Measurements from ENCODE around the gene UXT. TPM values are rescaled to one million over a fixed set of nuclear protein-coding genes. Genes with fewer than 3 reads are reported as not detected.
"Not testable (repeated sequence)": the region's sequence is repeated elsewhere in the genome, so short reads cannot be mapped to it uniquely, and the experiment has no call there.

The UXT gene, protein sequence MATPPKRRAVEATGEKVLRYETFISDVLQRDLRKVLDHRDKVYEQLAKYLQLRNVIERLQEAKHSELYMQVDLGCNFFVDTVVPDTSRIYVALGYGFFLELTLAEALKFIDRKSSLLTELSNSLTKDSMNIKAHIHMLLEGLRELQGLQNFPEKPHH
- total RNA-seq (2014; rRNA removed; shearing (Covaris generic)), result 372 and 401 TPM in 2 replicates

DNA sequence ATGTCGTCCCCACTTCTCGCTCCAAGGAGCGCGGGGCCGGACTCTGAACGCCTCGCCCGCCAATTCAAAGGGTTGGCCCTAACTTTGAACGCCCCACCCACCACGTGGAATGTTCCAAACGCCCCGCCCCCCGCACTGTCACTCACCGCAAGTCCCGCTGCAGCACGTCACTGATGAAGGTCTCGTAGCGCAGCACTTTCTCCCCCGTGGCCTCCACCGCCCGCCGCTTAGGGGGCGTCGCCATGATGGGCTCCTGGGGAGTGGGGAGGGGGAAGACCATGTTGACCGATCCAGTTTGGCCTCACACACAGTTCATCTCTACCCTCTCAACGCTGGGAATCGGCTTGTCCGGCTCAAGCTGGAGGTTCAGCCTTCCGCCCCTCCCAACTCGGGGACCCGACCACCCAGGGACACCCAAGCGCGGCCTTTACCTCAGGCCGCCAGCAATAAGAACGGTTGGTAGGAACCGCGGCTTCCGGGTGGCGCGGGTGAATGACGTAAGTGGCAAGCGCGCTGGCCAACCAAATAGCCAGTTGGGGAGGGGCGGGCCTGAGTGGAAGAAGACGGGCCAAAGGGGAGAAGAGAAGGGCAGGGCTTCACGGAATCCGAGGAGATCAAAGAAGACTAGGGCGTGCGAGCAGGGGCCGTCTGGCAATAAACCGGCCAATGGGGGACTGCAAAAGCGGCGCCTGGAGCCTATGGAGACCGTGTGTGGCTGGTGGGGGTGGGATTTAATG, at the start of gene UXT:
Gene UXT, minus strand, starts transcription at position 497 of the 737 bp plus-strand sequence. Its CDS starts 253 bp downstream, at position 244.
- peak; percentile 97 for DNase-seq (ENCODE audit: low read depth)

DNA sequence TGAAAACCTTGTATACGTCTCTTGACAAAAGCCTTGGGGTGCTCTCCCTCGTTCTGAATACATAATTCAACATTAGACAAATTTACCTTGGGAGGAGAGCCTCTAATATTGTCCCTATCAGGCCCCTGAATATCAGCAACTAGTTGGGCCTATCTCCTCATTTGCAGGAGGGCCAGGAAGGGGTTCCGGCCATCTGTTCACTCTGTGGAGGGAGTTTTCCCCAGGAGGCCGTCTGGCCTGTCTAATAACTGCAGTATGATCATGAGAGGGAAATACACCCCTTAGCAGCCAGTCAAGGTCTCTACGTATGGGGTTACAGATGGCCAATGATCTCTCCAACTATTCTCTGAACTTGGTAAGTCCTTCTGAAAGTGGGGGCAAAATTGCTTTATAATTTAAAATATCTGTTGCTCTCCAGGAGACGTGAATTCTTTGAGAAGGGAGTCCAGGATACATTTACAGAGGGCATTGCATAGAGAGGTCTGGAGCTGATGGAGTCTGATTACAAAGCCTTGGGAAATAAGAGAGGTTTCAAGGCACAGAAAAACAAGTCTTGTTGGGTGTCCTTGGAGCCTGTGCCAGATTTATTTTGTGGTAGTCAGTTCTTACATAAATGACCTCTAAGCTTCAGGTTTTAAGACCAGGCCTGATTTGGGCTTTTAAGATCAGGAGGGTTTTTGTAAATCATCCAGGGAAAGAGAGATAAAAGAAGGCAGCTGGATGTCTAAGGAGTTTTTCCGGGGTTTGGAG, 48.2 kb upstream of the UXT start:
- DNase-seq (ENCODE audit: low read depth), result no peak

DNA sequence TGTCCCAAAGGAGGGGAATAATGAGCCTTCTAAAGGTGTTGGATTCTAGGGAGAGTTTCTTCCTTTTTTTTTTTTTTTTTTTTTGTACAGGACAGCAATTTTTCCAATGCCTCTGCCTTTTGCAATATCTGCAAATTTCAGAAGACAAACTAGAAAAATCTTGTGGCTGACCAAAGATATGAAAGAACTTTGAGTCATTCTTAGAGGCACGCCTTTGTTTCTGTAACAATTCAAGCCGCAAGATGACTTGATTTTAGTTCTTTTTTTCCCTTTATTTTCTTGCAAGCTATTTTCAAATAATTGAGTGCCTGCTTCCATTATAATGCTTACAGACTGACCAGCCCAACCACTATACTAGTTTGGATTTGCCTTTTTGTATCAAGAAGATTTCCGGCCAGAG, 47.6 kb upstream of the UXT start:
- peak; percentile 18 for DNase-seq (ENCODE audit: low read depth)

DNA sequence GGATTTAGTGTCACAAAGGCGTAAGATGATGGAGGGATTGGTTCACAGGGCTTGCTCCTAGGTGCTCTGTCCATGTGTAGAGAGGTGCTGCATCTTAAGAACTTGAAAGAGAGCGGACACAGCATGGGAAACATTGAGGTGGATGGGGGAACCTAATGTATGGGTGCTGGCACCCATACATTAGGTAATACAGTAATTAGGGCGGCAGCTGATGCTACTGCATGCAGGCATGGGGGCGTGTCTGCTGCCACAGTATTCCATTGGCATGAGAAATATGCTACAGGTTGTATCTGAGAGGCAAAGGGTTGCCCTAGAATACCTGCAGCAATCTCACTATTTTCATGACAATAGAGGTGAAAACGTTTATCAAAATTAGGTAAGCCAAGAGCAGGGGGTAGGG, 45.8 kb upstream of the UXT start:
- DNase-seq (ENCODE audit: low read depth), result no peak

DNA sequence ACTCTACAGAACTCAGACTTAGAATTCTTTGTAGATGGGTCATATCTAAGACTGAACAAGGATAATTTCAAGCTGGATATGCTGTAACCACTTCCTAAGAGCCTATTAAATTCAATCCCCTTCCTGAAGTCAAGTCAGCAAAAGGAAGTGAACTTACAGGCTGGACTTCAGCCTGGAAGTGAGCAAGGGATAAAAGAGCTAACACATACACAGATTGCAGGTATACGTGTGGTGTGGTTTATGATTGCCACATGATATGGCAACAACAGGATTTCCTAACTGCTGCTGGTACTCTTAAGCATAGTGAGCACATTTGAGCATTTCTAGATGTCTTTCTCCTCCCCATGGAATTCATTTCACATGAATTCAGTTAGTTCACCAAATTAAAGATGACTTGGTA, 38.2 kb upstream of the UXT start:
- no peak for DNase-seq (ENCODE audit: low read depth)

DNA sequence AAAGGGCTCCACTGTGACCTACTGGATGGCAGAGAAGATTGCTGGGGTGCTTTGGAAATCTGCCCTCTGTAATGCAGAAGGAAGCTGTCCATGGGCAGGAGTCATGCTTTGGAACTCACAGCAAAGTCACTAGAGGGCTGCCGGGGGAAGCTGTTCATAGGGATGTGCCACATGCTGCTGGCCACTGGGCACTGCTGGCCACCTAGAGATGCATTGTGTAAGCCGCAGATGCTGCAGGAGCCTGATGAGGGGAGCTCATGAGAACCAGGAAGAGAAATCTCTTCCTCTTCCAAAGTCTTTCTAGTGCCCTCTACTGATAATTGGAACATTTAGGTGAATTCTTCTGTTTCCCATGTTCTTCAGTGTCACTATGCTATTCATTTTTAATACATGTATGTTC, 31.2 kb upstream of the UXT start:
- peak; percentile 48 for DNase-seq (ENCODE audit: low read depth)

DNA sequence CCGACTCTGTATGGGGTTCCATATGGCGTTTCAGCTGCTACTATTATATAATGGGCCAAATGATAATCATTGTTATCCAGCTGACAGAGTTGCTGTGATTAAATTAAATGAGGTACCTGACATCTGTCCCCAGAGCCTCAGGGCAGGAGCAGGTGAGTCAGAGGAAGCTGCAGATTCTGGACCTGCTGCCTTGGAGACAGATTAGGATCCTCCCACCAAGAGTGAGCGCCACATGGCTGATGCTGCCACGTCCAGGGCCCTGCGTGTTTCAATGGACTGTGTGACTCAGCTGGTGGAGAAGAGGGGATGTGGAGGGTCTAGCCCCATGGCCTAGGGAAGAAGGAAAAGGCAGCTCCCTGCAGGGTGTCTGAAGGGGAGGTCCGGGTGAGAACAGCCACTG, 28.3 kb upstream of the UXT start:
- DNase-seq (ENCODE audit: low read depth), result peak; percentile 13

DNA sequence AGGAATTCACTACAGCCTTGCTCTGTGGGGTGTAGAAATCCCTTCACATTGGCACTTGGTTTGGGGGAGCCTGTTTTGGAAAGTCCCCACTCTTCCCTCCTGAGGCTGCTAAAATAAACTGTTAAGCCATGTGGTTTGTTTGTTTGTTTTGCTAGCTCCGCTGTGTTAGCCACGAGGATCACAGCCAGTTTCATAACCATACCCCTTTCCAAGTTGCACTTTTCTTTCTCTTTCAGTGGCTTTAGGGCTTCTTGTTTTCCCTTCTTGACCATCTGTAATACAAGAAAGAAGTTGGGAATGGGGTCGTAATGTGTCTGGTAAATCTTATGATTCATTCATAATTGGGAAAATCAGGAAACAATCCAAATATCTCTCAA, 24.8 kb upstream of the UXT start:
- DNase-seq (ENCODE audit: low read depth), result no peak

DNA sequence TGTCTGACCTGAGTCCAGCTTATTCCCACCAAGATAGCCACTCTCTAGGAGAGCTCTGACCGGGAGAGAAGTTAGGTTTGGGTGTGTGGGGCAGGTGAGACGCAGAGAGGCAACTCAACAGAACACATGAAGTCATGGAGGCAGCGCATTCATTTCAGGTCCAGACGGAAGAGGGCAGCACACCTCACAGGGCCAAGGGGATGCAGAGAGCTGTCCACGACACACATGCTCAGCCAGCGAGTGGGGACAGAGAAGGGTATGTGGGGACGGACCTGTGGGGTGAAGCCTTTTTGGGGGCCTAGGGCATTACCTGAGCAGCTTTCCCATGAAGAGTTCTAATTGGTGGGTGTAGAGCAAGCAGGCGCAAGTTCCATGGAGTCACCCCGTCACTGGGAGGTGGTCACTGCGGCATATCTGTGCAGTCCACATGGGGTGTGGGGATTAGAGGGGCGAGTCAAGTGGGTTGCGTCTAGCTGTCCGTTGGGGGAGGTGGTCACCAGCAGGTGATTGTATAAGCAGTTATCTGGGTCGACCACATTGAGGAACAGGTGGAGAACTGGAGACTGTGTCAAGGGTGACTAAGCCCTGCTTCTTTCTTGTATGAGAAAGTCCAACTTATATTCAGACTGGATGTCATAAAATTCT, 24.3 kb upstream of the UXT start:
- no peak for DNase-seq (ENCODE audit: low read depth)

DNA sequence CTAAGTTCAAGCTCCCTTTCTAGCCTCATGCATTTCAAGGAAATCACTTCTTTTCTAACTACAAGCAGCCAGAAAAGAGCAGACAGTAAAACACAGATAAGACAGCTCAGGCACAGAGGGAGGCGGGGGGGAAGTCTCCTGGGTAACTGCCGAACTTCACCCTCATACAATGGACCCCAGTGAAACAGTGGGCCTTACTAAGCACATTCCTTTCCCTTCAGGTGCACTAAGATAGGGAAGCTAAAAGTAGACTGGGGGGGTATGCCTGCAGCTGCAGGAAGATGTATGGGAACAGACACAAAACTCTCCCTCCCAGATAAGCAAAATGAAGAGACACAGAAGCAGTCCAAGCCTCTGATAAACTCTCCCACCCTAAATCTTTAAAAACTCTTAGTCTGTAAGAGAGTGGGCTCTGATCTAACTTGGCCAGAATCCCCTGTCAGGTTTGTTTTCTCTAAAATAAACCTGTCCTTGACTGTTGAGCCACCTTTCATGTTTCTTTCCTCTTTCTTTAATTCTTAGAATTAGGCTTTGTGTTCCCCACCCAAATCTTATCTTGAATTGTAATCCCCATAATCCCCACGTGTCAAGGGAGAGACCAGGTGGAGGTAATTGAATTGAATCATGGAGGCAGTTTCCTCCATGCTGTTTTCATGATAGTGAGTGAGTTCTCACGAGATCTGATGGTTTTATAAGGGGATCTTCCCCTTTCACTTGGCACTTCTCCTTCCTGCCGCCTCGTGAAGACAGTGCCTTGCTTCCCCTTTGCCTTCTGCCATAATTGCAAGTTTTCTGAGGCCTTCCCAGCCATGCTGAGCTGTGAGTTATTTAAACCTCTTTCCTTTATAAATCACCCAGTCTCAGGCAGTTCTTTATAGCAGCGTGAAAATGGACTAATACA, 17.2 kb upstream of the UXT start:
- DNase-seq (ENCODE audit: low read depth), result not testable (repeated sequence)

DNA sequence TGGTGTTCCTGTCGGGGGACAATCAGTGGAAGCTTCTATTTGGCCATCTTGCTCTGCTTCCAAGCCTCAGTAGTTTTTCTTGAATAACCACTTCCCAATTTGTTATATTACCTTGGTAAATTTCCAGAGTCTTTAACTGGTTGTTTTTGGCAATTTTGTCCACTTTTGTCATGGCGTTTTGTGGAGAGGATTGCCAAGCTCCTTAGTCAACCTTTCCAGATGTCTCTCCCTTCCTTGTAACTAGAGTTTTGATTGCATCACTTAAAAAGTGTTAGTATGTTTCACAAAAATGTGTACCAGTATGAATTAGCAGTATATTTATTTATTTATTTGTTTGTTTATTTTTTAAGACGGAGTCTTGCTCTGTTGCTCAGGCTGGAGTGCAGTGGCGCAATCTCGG, 15.8 kb upstream of the UXT start:
- no peak for DNase-seq (ENCODE audit: low read depth)

DNA sequence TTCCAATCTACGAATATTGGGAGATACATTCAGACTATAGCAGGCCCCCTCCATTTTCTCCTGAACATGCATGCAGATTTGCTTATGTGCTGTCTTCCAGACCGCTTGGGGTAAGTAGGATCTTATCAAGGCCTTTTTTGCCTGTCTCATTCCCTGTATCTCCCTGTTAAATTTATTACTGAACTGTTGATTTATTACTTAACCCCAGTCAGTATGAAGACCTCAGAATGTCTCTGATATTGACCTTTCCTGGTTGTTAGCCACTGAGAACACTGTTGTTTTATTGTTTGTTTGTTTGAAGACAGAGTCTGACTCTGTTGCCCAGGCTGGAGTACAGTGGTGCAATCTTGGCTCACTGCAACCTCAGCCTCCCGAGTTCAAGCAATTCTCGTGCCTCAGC, 6.8 kb upstream of the UXT start:
- not testable (repeated sequence) for DNase-seq (ENCODE audit: low read depth)

DNA sequence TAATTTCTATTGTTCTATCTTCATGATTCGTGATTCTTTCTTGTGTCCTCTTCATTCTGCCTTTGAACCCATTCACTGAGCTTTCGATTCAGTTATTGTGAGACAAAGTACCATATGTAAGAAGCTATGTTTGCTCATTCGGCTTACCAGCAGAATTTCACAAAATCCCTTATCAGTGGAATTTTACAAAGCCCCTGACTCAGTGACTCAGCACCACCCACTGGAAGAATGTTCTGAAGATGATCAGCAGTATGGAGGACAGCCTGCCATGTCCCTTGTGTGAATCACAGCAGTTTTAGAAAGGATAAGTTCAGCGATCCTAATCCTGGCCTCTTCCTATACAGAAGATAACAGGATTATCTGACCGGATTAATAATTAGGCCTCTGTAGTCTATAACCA, 5.8 kb upstream of the UXT start:
- DNase-seq (ENCODE audit: low read depth), result no peak

DNA sequence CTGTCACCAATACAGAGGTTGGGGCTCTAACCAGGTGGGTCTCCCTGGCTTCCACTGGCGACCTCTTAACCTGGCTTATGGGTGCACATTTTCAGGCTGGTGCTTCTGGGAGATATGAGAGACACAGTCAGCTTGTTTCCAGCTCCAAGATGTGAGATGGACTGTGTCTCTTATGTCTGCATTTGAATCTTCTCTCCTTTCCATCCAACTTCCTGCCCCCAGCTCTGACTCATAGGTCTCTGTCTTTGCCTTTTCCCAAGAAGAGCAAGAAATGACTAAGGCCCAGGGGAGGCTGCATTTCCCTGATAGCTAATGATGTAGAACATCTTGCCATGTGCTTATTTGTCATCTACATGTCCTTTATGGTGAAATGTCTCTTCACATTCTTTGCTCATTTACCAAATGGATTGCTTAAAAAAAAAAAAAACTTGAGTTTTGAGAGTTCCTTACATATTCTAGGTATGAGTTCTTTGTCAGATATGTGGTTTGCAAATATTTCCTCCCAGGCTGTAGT, 3.2 kb upstream of the UXT start:
- DNase-seq (ENCODE audit: low read depth), result peak; percentile 89

DNA sequence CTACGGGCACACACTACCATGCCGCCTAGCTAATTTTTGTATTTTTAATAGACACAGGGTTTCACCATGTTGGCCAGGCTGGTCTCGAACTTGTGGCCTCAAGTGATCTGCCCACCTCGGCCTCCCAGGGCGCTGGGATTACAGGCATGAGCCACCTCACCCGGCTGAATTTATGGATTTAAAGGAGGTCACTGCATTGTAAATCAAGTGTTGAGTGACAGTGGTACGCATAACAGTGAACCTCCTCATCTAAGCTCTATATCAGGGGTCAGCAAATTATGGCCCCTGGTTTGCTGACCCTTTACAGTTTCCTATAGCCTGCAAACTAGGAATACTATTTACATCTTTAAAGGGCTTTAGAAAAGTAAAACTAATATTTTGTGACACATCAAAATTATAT, 2.6 kb upstream of the UXT start:
- DNase-seq (ENCODE audit: low read depth), result no peak

DNA sequence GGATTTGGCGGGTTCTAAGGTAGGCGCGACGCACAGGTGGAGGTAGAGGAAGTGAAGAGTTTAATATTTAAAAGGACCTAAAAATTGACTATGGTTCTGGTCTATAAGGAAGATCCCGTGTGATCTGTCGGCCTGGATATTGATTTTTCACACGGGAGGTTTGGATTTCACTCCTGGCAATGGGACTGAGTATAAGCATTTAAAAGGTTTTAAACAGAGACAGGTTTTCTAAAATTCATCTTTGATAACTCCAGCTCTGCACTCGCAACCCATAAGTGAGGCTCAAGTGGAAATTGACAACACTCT, 394 bp upstream of the UXT start:
- no peak for DNase-seq (ENCODE audit: low read depth)

DNA sequence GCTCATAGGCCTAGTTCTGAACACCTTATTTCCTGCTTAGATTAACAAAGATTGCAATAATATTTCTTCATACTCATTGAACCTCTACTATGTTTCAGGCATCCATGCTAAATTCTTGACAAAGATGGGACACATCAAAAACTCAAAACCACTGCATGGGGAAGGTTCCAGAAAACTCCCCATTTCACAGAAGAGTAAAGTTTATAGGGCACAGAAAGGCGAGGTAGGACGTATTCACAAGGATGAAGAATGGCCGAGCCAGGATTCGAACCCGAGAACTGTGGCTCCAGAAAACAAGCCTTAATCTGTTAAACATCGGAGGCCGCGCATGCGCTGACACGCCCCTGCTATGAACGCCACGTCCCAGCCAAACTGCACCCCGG, 688 bp downstream of the UXT start:
- DNase-seq (ENCODE audit: low read depth), result no peak

DNA sequence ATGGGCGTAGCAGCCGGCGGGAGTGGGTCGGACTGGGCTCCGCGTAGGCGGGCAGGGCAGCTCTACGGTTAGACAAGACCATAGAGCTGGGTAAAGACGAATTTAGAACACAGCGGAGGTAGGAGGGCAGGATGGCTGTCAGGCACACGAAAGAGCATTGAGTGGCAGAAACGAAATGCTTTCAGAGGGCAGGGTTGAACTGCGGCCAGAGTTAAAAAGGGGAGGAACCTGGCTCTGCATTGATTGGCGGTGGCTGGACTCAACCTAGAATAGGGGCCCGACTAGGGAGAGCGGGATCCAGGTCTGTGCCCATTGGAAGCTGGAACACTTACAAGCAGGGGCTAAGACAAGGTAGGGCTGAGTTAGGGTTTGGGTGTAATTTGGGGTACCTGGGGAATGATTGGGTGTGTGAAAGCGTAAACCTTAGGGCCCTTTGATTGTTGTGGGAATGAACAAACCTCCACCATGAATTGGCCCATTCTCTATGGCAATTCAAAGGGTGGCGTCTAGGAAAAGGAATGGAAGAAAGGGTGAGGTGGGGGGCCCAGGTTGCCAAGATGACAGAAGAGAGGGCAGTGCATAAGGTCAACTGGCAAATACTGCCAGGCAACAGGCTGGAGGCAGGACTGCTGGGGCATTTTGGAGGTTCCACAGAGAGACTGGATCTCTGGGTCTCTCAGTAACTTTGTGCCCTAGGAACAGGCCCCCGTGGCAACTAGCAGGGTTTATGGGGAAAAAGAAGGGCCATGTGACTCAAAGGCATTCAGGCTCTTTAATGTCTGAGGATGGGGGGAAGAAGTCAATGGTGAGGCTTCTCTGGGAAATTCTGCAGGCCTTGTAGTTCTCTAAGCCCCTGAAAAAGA, 7.7 kb downstream of the UXT start:
- DNase-seq (ENCODE audit: low read depth), result no peak

DNA sequence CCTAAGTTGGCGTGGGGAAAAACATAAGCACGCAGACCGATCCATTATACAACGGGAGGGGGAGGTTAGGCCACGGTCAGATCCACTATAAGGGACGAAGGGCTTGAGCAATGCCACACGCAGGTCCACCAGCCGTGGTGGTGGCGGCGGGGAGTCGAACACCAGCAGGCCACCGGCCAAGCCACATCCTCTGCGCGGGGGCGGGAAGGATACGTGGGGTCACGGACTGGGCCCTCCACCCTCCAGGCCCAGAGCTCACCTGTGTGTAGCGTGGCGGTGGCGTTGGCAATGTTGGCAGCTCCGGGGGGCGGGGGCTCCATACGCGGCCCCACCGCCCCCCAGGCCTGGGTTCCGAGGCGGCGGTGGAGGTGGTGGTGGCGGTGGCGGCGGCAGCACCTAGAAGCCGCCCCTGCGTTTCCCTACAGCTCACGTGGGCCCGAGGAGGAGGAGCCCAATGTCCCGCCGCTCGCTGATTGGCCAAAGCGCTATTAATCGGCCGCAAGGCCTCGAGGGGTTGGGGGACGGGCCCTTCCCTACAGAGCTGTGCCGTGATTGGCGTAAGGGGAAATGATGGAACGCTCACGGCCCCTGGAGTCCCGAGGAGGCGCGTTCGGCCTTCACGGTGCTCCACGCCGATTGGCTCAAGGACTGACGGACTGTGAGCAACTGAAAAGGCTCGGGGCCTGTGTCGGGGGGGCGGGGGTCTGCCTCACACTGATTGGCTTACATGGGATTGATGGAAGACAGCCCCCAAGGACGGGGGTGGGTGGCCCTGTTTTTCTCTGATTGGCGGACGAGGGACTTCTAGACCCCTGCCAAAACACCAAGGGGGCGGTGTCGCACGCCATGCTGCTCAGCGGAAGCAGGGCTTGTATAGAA, 8.6 kb downstream of the UXT start, which contains the start of gene ELK1:
Gene ELK1, minus strand, starts transcription at position 400 of the 879 bp plus-strand sequence. CDS start 9,122 bp downstream, outside the sequence.
- peak; percentile 99 for DNase-seq (ENCODE audit: low read depth)
